GM23338 (cell line): Measurements from ENCODE around the gene ARHGAP32. TPM values are rescaled to one million over a fixed set of nuclear protein-coding genes. Genes with fewer than 3 reads are reported as not detected.

Experiments used
- ATAC-seq: fragments of 200-7000 bp; cut with Tn5 transposase; 3 replicates; pipeline ENCODE4 v1.9.1; 2020
- DNase-seq: peaks from one replicate; pipeline ENCODE4 v3.0.0-alpha.2; 2015; ENCODE audit warnings: low spot score
- H2AFZ ChIP-seq: fragments of 200-600 bp; sonication (generic); 2 replicates; pipeline ENCODE4 v1.8.0; 2016; ENCODE audit warnings: antibody characterized with exemption, mild to moderate bottlenecking, moderate library complexity
- H3F3A ChIP-seq: fragments of 200-600 bp; sonication (generic); replicated peaks from 2 replicates; pipeline ENCODE4 v1.8.0; 2017; ENCODE audit warnings: antibody characterized with exemption, mixed run types, low read depth
- H3K27ac ChIP-seq: fragments of 200-600 bp; sonication (generic); 2 replicates; pipeline ENCODE4 v1.6.1; 2016; ENCODE audit warnings: low read depth
- H3K27me3 ChIP-seq: fragments of 200-600 bp; sonication (generic); 2 replicates; pipeline ENCODE4 v1.8.0; 2016; ENCODE audit warnings: mild to moderate bottlenecking, mixed run types, moderate library complexity; ENCODE audit not compliant: insufficient read depth
- H3K36me3 ChIP-seq: fragments of 200-600 bp; sonication (generic); 2 replicates; pipeline ENCODE4 v1.8.0; 2016; ENCODE audit warnings: mild to moderate bottlenecking; ENCODE audit not compliant: insufficient read depth
- H3K4me1 ChIP-seq: fragments of 200-600 bp; sonication (generic); 2 replicates; pipeline ENCODE4 v1.8.0; 2016; ENCODE audit warnings: mild to moderate bottlenecking, moderate library complexity; ENCODE audit not compliant: insufficient read depth
- H3K4me2 ChIP-seq: fragments of 200-600 bp; sonication (generic); 2 replicates; pipeline ENCODE4 v1.7.1; 2017; ENCODE audit warnings: mixed run types
- H3K4me3 ChIP-seq: fragments of 200-600 bp; sonication (generic); 2 replicates; pipeline ENCODE4 v1.6.1; 2016; ENCODE audit warnings: mixed run types
- H3K79me2 ChIP-seq: fragments of 200-600 bp; sonication (generic); replicated peaks from 2 replicates; pipeline ENCODE4 v1.8.0; 2017; ENCODE audit warnings: mild to moderate bottlenecking; ENCODE audit not compliant: insufficient read depth
- H3K9me2 ChIP-seq: fragments of 200-600 bp; sonication (generic); 2 replicates; pipeline ENCODE4 v1.8.0; 2017; ENCODE audit not compliant: insufficient read depth
- H4K20me1 ChIP-seq: fragments of 200-600 bp; sonication (generic); replicated peaks from 2 replicates; pipeline ENCODE4 v1.8.0; 2017; ENCODE audit warnings: mild to moderate bottlenecking; ENCODE audit not compliant: insufficient read depth
- H3K27ac Mint-ChIP-seq: 2 replicates; pipeline ENCODE4 v1.8.0; 2020; ENCODE audit warnings: inconsistent platforms, mild to moderate bottlenecking, moderate library complexity, mixed read lengths
- H3K27me3 Mint-ChIP-seq: 3 replicates; pipeline ENCODE4 v1.8.0; 2022; ENCODE audit warnings: low read depth, mild to moderate bottlenecking, moderate library complexity, mixed read lengths, inconsistent platforms; ENCODE audit not compliant: insufficient read depth, poor library complexity
- H3K36me3 Mint-ChIP-seq: 3 replicates; pipeline ENCODE4 v1.8.0; 2021; ENCODE audit warnings: low read depth, mild to moderate bottlenecking, inconsistent platforms, moderate library complexity, mixed read lengths
- H3K4me1 Mint-ChIP-seq: 3 replicates; pipeline ENCODE4 v1.8.0; 2020; ENCODE audit warnings: mild to moderate bottlenecking, inconsistent platforms, mixed read lengths
- H3K4me3 Mint-ChIP-seq: 3 replicates; pipeline ENCODE4 v1.8.0; 2021; ENCODE audit warnings: moderate library complexity, mild to moderate bottlenecking, inconsistent platforms, mixed read lengths
- H3K9me3 Mint-ChIP-seq: 3 replicates; pipeline ENCODE4 v1.8.0; 2020; ENCODE audit warnings: moderate library complexity, mild to moderate bottlenecking, inconsistent platforms, mixed read lengths
- polyA plus RNA-seq: library from polyadenylated mRNA; unstranded; fragments of >200 nt; fragmentation: Nextera tagmentation; extraction: Ambion mirVana; gene quantifications from 2 replicates; pipeline ENCODE4 v1.2.1, GENCODE V29; 2016
- total RNA-seq: library from RNA; depleted of rRNA; stranded (reverse); fragments of >200 nt; shearing (Covaris generic); gene quantifications from 2 replicates; pipeline ENCODE4 v1.2.3, GENCODE V29; 2014
- TF ChIP-seq, protein P1 (sequence below), 2 experiments: fragments of 200-600 bp in 1 of 2; sonication (generic) in 1 of 2; conservative IDR thresholded peaks; 2 replicates each; pipeline versions ENCODE4 v1.5.1 to v1.6.1; 2016 to 2017; ENCODE audit warnings: antibody characterized with exemption in 2 of 2, low read depth in 2 of 2, mild to moderate bottlenecking in 2 of 2, moderate library complexity in 1 of 2
- TF ChIP-seq, protein P2 (sequence below): fragments of 250-450 bp; sonication (Bioruptor Pico); IDR thresholded peaks from 2 replicates; pipeline ENCODE4 v1.5.0; 2020; ENCODE audit warnings: mild to moderate bottlenecking, moderate library complexity

Gene ARHGAP32
- total and polyA plus RNA-seq, 2 experiments from 2014 or later = 3.9 to 17.2 TPM

DNA sequence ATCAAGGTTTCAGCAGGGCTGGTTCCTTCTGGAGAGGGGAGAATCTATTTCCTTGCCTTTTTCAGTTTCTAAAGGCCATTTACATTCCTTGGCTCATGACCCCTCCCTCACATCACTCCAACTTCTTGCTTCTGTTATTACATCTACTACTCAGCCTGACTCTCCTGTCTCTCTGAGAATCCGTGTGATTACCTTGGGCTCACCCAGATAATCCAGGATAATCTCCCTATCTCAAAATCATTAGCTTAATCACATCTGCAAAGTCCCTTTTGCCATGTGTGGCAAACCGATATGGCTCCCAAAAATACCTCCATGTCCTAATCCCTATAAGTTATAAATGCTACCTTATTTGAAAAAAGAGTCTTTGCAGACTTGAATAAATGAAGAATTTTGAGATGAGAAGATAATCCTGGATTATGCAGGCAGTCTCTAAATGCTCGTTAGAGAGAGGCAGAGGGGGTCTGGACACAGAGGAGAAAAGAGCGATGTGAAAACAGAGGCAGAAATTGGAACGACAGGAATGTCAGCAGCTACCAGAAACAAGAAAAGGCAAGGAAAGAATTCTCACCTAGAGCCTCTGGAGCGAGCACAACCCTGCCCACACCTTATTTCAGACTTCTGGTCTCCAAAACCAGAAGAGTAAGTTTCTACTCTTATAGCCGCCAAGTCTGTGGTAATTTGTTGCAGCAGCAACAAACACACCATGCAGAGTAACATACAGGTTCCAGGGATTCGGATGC lies 23.6 kb upstream of the ARHGAP32 start:
- Mint-ChIP-seq H3K4me3 (peak overlapping the region; percentile 41; the same call in 2 of the 3 replicates), H3K4me1 (peaks cover 63% of the 10 kb centered on the region), H3K36me3 (no peaks in the 10 kb centered on the region), H3K9me3 (no peaks in the 10 kb centered on the region), H3K27ac (peak overlapping the region; percentile 93), H3K27me3 (peaks cover 6% of the 10 kb centered on the region)
- ATAC-seq (peak; percentile 92), DNase-seq (peak; percentile 91)
- no peaks in the 10 kb centered on the region for H3K36me3 ChIP-seq
- peak overlapping the region; percentile 61 for H3K4me2 ChIP-seq
- H3K4me1 ChIP-seq = peaks cover 76% of the 10 kb centered on the region
- no peak overlapping the region for H2AFZ ChIP-seq
- H3K9me2 ChIP-seq = no peaks in the 10 kb centered on the region
- peaks cover 66% of the 10 kb centered on the region for H3K79me2 ChIP-seq
- no peaks in the 10 kb centered on the region for H3K27me3 ChIP-seq
- H3K27ac ChIP-seq = peak overlapping the region; percentile 94
- TF ChIP-seq, protein P1, sequence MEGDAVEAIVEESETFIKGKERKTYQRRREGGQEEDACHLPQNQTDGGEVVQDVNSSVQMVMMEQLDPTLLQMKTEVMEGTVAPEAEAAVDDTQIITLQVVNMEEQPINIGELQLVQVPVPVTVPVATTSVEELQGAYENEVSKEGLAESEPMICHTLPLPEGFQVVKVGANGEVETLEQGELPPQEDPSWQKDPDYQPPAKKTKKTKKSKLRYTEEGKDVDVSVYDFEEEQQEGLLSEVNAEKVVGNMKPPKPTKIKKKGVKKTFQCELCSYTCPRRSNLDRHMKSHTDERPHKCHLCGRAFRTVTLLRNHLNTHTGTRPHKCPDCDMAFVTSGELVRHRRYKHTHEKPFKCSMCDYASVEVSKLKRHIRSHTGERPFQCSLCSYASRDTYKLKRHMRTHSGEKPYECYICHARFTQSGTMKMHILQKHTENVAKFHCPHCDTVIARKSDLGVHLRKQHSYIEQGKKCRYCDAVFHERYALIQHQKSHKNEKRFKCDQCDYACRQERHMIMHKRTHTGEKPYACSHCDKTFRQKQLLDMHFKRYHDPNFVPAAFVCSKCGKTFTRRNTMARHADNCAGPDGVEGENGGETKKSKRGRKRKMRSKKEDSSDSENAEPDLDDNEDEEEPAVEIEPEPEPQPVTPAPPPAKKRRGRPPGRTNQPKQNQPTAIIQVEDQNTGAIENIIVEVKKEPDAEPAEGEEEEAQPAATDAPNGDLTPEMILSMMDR (conservative IDR thresholded peaks at IDR 0.05; ENCODE audit: low read depth in 2 of 2) = no peak
- TF ChIP-seq, protein P2, sequence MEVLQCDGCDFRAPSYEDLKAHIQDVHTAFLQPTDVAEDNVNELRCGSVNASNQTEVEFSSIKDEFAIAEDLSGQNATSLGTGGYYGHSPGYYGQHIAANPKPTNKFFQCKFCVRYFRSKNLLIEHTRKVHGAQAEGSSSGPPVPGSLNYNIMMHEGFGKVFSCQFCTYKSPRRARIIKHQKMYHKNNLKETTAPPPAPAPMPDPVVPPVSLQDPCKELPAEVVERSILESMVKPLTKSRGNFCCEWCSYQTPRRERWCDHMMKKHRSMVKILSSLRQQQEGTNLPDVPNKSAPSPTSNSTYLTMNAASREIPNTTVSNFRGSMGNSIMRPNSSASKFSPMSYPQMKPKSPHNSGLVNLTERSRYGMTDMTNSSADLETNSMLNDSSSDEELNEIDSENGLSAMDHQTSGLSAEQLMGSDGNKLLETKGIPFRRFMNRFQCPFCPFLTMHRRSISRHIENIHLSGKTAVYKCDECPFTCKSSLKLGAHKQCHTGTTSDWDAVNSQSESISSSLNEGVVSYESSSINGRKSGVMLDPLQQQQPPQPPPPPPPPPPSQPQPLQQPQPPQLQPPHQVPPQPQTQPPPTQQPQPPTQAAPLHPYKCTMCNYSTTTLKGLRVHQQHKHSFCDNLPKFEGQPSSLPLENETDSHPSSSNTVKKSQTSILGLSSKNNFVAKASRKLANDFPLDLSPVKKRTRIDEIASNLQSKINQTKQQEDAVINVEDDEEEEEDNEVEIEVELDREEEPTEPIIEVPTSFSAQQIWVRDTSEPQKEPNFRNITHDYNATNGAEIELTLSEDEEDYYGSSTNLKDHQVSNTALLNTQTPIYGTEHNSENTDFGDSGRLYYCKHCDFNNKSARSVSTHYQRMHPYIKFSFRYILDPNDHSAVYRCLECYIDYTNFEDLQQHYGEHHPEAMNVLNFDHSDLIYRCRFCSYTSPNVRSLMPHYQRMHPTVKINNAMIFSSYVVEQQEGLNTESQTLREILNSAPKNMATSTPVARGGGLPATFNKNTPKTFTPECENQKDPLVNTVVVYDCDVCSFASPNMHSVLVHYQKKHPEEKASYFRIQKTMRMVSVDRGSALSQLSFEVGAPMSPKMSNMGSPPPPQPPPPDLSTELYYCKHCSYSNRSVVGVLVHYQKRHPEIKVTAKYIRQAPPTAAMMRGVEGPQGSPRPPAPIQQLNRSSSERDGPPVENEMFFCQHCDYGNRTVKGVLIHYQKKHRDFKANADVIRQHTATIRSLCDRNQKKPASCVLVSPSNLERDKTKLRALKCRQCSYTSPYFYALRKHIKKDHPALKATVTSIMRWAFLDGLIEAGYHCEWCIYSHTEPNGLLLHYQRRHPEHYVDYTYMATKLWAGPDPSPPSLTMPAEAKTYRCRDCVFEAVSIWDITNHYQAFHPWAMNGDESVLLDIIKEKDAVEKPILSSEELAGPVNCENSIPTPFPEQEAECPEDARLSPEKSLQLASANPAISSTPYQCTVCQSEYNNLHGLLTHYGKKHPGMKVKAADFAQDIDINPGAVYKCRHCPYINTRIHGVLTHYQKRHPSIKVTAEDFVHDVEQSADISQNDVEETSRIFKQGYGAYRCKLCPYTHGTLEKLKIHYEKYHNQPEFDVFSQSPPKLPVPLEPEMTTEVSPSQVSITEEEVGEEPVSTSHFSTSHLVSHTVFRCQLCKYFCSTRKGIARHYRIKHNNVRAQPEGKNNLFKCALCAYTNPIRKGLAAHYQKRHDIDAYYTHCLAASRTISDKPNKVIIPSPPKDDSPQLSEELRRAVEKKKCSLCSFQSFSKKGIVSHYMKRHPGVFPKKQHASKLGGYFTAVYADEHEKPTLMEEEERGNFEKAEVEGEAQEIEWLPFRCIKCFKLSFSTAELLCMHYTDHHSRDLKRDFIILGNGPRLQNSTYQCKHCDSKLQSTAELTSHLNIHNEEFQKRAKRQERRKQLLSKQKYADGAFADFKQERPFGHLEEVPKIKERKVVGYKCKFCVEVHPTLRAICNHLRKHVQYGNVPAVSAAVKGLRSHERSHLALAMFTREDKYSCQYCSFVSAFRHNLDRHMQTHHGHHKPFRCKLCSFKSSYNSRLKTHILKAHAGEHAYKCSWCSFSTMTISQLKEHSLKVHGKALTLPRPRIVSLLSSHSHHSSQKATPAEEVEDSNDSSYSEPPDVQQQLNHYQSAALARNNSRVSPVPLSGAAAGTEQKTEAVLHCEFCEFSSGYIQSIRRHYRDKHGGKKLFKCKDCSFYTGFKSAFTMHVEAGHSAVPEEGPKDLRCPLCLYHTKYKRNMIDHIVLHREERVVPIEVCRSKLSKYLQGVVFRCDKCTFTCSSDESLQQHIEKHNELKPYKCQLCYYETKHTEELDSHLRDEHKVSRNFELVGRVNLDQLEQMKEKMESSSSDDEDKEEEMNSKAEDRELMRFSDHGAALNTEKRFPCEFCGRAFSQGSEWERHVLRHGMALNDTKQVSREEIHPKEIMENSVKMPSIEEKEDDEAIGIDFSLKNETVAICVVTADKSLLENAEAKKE = peak; percentile 43; the same call in 1 of the 2 replicates
- H3K4me3 ChIP-seq = peak overlapping the region; percentile 14; the same call in 1 of the 2 replicates
- no peaks in the 10 kb centered on the region for H4K20me1 ChIP-seq
- no peaks in the 10 kb centered on the region for H3F3A ChIP-seq
